Glutamatergic neuron (in vitro differentiated cells): ENCODE measurements around the gene OR11A1. TPM values are rescaled to one million over a fixed set of nuclear protein-coding genes. Genes with fewer than 3 reads are reported as not detected.

Experiments
- DNase-seq: peaks from one replicate; pipeline ENCODE4 v3.0.0; 2022
- H3K27ac Mint-ChIP-seq: one replicate; pipeline ENCODE4 v1.8.0; 2020; ENCODE audit warnings: mild to moderate bottlenecking, mixed read lengths, inconsistent platforms; ENCODE audit not compliant: unreplicated experiment
- H3K27me3 Mint-ChIP-seq: one replicate; pipeline ENCODE4 v1.8.0; 2020; ENCODE audit warnings: mild to moderate bottlenecking, moderate library complexity, mixed read lengths, inconsistent platforms; ENCODE audit not compliant: unreplicated experiment
- H3K36me3 Mint-ChIP-seq: one replicate; pipeline ENCODE4 v1.8.0; 2020; ENCODE audit warnings: mild to moderate bottlenecking, mixed read lengths, inconsistent platforms; ENCODE audit not compliant: unreplicated experiment
- H3K4me1 Mint-ChIP-seq: one replicate; pipeline ENCODE4 v1.8.0; 2020; ENCODE audit warnings: mild to moderate bottlenecking, low read depth, mixed read lengths, inconsistent platforms; ENCODE audit not compliant: unreplicated experiment
- H3K4me3 Mint-ChIP-seq: one replicate; pipeline ENCODE4 v1.8.0; 2020; ENCODE audit warnings: mild to moderate bottlenecking, mixed read lengths, inconsistent platforms; ENCODE audit not compliant: unreplicated experiment
- H3K9me3 Mint-ChIP-seq: one replicate; pipeline ENCODE4 v1.8.0; 2020; ENCODE audit warnings: mild to moderate bottlenecking, moderate library complexity, mixed read lengths, inconsistent platforms; ENCODE audit not compliant: unreplicated experiment
- total RNA-seq: library from RNA; stranded (reverse); fragmentation: NEBNext Ultra II Directional; extraction: Animal tissue kit (Norgen Biotek cat#: 25700); gene quantifications from one replicate; pipeline ENCODE4 v1.2.1, GENCODE V29; 2021; ENCODE audit not compliant: unreplicated experiment
- TF ChIP-seq, protein P1 (sequence below): fragments of 200-600 bp; sonication (generic); IDR thresholded peaks from one replicate; pipeline ENCODE4 v1.5.0; 2021; ENCODE audit not compliant: partially characterized antibody, unreplicated experiment

The OR11A1 gene
- total RNA-seq, 1 donor from 2014 or later: not detected

DNA sequence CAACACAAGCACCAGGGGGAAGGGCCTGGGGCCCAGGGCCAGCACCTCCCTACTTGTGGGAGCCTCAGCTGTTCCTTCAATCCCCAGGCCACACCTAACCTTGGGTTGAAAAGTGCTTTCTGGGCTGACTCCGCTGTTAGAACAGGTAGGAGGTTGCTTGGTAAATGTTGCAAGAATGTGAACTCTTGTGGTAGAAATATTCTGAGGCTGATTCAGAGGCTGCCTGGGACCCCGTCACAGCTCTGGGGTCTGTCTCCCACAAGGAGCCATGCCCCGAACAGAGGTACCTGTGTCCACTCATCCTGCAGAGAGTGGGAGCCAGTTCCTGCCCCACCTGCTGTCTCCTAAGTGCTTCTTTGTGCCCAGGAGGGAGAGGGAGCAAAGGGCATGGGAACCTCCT, 45.3 kb upstream of the OR11A1 start:
- no peaks in the 10 kb centered on the region for H3K36me3 Mint-ChIP-seq
- H3K4me1 Mint-ChIP-seq: no peaks in the 10 kb centered on the region
- TF ChIP-seq, protein P1, sequence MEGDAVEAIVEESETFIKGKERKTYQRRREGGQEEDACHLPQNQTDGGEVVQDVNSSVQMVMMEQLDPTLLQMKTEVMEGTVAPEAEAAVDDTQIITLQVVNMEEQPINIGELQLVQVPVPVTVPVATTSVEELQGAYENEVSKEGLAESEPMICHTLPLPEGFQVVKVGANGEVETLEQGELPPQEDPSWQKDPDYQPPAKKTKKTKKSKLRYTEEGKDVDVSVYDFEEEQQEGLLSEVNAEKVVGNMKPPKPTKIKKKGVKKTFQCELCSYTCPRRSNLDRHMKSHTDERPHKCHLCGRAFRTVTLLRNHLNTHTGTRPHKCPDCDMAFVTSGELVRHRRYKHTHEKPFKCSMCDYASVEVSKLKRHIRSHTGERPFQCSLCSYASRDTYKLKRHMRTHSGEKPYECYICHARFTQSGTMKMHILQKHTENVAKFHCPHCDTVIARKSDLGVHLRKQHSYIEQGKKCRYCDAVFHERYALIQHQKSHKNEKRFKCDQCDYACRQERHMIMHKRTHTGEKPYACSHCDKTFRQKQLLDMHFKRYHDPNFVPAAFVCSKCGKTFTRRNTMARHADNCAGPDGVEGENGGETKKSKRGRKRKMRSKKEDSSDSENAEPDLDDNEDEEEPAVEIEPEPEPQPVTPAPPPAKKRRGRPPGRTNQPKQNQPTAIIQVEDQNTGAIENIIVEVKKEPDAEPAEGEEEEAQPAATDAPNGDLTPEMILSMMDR: no peak
- H3K27me3 Mint-ChIP-seq: no peaks in the 10 kb centered on the region
- peaks cover 1% of the 10 kb centered on the region for H3K9me3 Mint-ChIP-seq
- H3K27ac Mint-ChIP-seq: no peak overlapping the region
- H3K4me3 Mint-ChIP-seq: no peak overlapping the region
- no peak for DNase-seq

DNA sequence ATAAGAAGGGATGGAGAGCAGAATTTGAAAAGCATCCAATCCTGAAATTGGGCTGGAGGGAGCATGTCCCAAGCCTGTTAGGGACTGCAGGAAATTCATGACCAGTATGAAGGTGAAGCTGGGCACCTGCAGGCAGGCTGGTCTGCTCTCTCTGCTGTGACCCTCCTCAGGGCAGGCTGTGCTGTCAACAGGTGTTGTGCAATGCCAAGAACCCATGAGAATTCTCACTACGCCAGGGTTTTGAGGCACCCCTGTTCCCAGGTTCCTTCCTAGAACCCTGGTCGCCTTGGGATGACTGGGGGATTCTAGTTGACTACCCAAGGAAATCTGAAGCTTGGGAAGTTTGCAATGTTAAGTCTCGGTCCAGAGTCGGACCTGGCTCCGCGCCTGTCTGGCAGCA, 44.2 kb upstream of the OR11A1 start:
- no peak overlapping the region for H3K27ac Mint-ChIP-seq
- H3K36me3 Mint-ChIP-seq: no peaks in the 10 kb centered on the region
- no peaks in the 10 kb centered on the region for H3K27me3 Mint-ChIP-seq
- no peak overlapping the region for H3K4me3 Mint-ChIP-seq
- no peak for DNase-seq
- TF ChIP-seq, protein P1: no peak
- H3K9me3 Mint-ChIP-seq: peaks cover 1% of the 10 kb centered on the region
- H3K4me1 Mint-ChIP-seq: no peaks in the 10 kb centered on the region

DNA sequence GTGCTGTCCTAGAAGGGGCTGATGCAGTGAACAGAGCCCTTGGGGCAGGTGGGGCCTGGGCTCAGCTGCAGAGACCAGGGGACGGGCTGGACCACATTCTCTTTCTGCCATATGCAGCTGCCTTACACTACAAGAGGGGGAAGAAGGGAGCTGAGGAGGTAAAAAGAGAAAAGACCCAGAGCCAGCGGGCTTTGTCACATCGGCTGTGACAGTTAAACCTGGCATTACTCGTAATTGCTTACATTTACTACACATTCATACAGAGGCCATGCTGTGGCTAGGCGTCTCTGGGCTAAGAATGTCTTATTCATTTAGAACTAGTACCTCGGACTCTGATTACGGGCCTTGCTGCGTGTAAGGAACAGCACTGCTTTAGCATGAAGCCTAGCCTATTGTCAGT, 43.7 kb upstream of the OR11A1 start:
- no peak overlapping the region for H3K4me3 Mint-ChIP-seq
- no peaks in the 10 kb centered on the region for H3K36me3 Mint-ChIP-seq
- no peaks in the 10 kb centered on the region for H3K4me1 Mint-ChIP-seq
- TF ChIP-seq, protein P1: no peak
- DNase-seq: no peak
- no peak overlapping the region for H3K27ac Mint-ChIP-seq
- no peaks in the 10 kb centered on the region for H3K27me3 Mint-ChIP-seq
- peaks cover 1% of the 10 kb centered on the region for H3K9me3 Mint-ChIP-seq

DNA sequence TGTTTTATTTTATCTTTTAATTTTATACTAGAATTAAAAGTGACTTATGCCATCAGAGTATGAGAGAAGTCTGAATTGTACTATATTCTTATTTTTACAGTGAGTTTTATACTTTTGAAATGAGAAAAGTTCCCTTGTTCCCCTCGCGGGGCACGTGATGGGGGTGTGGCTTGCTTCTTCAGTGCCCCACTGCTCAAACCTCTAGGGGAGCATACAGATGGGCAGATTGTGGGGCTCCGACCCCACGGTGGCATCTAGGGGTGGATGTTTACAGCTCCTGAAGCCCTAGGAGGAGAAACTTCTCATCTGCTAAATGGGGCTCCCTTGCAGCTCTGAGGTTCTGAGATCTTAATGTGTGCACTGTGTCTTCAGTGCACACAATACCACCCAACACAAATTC, 42.8 kb upstream of the OR11A1 start:
- Mint-ChIP-seq H3K4me1 (no peaks in the 10 kb centered on the region), H3K27me3 (peaks cover under 1% of the 10 kb centered on the region), H3K36me3 (no peaks in the 10 kb centered on the region), H3K9me3 (peaks cover 1% of the 10 kb centered on the region), H3K4me3 (no peak overlapping the region), H3K27ac (no peak overlapping the region)
- TF ChIP-seq, protein P1: no peak
- DNase-seq: no peak

DNA sequence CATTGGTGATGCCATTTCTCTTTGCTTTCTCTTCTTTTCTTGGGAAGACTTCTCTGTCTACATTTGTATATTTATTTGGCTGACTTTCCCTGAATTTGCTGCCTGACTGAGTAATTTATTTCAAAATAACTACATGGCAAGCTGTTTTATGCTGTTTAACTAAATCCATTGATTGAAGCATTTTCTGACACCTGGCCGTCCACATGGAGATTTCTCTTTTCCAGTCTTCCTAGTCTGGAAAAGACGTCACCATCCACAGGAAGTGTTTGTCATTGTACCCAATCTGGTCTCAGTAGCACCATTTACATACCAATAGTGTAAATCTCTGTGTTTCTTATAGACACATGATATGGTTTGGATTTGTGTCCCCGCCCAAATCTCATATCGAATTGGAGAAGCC, 40.1 kb upstream of the OR11A1 start:
- Mint-ChIP-seq H3K4me3 (no peak overlapping the region), H3K27ac (no peak overlapping the region), H3K4me1 (no peaks in the 10 kb centered on the region), H3K27me3 (peaks cover 2% of the 10 kb centered on the region), H3K36me3 (no peaks in the 10 kb centered on the region), H3K9me3 (peaks cover 1% of the 10 kb centered on the region)
- TF ChIP-seq, protein P1: no peak
- no peak for DNase-seq
